DMS53 treated with DMSO at 0.1 percent for 48 hours (cell line): Measurements from ENCODE around the gene TEX261.
"Not testable (repeated sequence)": the region's sequence is repeated elsewhere in the genome, so short reads cannot be mapped to it uniquely, and the experiment has no call there.

Experiments used
- DNase-seq: peaks from one replicate; lab custom pipeline; 2025; ENCODE audit not compliant: unreplicated experiment; lab: John Stamatoyannopoulos, UW

TEX261 gene

GRCh38 chr2:71000780-71001591, 6.3 kb upstream of the TEX261 start:
- DNase-seq: peak; percentile 48

- not testable (repeated sequence) for DNase-seq
These were observed 5.3 kb upstream of the TEX261 start for GRCh38 chr2:70999931-71000330.

DNA sequence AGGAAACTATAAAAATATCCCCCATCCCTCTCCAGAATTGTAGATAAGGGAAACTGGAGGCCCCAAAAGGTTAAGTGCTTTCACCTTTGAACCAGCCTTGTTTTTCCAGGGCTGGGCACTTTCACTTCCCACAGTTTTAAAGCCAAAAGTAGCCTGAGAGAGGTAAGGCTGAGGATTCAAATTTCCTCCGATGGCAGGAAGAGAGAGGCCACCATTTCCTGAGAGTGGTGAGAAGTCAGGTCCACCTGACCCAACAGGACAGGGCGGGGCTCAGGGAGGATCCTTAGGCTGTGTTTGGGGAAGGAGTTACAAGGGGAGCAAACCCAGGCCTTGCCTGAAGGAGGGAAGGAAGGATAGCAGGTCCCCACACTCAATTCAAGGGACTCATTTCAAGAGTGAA, 4.7 kb upstream of the TEX261 start:
- no peak for DNase-seq

- DNase-seq: not testable (repeated sequence)
These were observed 4.2 kb upstream of the TEX261 start for GRCh38 chr2:70998885-70999284.

DNA sequence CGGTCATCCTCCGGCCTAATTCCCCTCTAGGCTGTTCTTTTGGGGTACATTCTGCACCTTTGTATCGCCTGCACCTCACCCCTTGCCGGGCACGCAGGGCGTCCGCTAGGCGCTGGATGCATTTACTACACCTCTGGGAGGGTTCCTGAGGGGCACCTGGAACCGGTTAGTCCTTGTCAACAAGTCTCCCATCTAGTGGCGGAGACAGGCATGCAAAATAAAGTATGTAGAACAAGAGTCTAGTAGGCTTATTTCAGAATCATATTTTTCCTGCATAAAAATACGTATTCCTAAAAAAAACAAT, 705 bp upstream of the TEX261 start:
- peak; percentile 53 for DNase-seq

GRCh38 chr2:70994009-70994698, 519 bp downstream of the TEX261 start:
- no peak for DNase-seq

GRCh38 chr2:70992945-70993853, 1.5 kb downstream of the TEX261 start:
- no peak for DNase-seq

DNA sequence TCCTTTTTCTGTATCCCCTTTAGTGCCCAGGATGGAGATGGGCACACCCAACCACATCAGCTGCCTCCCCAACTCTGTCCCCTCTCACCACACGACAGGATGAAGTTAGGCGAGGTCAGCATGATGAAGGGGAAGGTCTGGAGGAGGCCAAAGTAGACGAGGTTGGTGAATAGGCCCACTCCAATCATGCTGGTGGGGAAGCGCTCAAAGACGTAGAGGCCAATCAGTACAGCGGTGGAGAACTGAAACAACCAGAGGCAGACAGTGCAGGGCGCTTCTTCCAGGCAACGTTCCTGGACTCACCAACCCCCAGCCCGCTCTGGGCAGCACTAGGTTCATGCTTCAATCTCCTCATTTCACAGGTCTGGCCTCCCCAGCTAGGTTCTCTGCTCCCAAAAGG, 2.9 kb downstream of the TEX261 start:
- DNase-seq: no peak

- no peak for DNase-seq
These were observed 3.5 kb downstream of the TEX261 start for GRCh38 chr2:70991142-70991541.

DNA sequence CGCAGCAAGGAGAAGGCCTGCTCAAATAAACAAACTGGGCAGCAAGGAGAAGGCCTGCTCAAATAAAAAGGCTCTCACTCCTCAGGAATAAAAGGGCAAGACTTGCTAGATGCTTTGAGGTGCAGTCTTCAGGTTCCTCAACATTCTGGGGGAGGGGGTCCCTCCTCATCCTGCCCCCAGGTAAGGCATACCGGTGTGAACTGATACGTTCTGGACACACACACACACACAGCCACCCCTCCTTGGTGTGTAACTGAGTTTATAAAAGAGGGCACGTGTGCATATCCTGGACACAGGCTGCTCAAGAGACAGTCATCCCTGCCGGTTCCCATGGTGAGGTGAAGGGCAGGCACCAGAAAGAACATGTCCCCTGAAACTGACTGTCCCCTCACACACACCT, 4.5 kb downstream of the TEX261 start:
- no peak for DNase-seq

DNA sequence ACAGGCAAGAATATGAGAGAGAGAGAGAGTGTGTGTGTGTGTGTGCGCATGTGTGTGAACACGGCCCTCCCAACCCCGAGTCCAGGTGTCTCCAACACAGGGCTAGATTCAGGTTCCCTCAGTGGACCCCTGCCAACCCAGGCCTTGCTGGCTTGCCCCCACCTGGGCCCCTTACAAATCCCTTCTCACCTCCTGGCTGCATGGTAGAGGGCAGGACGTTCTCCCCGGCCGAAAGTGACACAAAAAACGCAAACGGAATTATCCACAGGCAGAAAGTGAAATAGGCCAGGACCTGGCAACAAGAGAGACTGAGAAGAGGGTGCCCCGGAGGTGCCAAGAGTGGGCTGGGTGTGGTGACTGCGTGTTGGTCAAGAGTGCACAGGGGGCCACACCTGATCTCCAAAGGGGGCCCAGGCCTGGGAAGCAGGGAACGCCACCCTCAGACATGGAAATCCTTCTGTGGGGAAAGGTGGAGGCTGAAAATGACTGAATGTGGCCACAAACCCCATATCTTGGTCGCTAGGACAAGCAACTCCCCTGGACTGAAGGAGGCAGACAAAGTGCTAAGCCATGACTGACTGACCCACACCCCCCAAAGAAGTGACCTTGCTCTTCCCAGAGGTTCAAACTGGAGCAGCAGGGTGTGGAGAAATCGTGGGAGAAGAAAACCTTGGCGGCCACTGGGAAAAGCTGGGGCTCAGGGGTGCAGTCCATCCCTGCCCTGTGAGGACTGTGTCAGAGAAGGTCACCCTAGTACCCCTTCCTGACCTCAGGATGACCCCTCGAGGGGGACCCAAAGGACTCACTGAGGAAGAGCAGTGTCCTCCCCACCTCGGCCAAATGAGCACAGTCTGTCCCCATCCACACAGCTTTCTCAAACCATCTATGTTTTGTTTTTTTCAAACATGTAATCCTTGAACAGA, 5.7 kb downstream of the TEX261 start:
- DNase-seq: no peak

- no peak for DNase-seq
These were observed 6.5 kb downstream of the TEX261 start for GRCh38 chr2:70988151-70988550.

- DNase-seq: no peak
These were observed 7.3 kb downstream of the TEX261 start for GRCh38 chr2:70987386-70987785.

GRCh38 chr2:70986499-70987189, 8.0 kb downstream of the TEX261 start:
- no peak for DNase-seq

DNA sequence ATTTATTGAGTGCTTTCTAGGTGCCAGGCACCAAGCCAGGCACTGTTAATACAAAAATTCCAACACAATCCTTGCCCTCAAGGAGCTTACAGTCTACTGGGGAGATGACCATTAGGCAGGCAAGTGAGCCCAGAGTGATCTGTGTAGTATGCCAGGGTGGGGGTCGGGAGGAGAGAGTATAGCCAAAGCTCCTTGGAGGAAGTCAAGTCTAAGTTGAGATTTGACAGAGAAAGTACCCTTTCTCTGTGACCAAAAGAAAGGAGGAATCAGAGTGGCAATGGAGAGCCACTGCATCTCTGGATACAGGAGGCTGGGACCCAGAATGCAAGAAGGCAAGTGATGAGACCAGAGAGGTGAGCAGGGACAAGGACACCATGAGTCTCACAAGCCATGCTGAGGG, 8.7 kb downstream of the TEX261 start:
- no peak for DNase-seq

- no peak for DNase-seq
These were observed 9.4 kb downstream of the TEX261 start for GRCh38 chr2:70985283-70985688.

GRCh38 chr2:70984576-70985282, 9.9 kb downstream of the TEX261 start:
- no peak for DNase-seq

GRCh38 chr2:70984228-70984575, 10.5 kb downstream of the TEX261 start:
- no peak for DNase-seq

GRCh38 chr2:70983506-70984227, 11.0 kb downstream of the TEX261 start:
- DNase-seq: no peak
